ENCODE measurements around the gene MINDY3. TPM values are rescaled to one million over a fixed set of nuclear protein-coding genes. Genes with fewer than 3 reads are reported as not detected.

The MINDY3 gene
- total RNA-seq, 1 donor from 2014 or later, result 20.9 TPM

GRCh38 chr10:15748126-15748525 lies 112.2 kb downstream of the MINDY3 start:
- no peak for DNase-seq (ENCODE audit: low spot score)
- no peaks in the 10 kb centered on the region for H3K36me3 Mint-ChIP-seq (ENCODE audit: low read depth)
- H3K27me3 Mint-ChIP-seq (ENCODE audit: low read depth), result peaks cover 7% of the 10 kb centered on the region
- no peaks in the 10 kb centered on the region for H3K4me1 Mint-ChIP-seq (ENCODE audit: low read depth)
- H3K9me3 Mint-ChIP-seq, result no peaks in the 10 kb centered on the region
- intact Hi-C loops (cut with micrococcal nuclease), result loop anchor here (1.0 kb wide), 1 partner anchor 30 kb away; no protein-coding TSS in a partner anchor
- no peak overlapping the region for H3K27ac Mint-ChIP-seq
- H3K4me3 Mint-ChIP-seq (ENCODE audit: low read depth), result no peak overlapping the region

GRCh38 chr10:15747632-15748031 lies 112.7 kb downstream of the MINDY3 start:
- Mint-ChIP-seq H3K4me1 (ENCODE audit: low read depth) (no peaks in the 10 kb centered on the region), H3K9me3 (no peaks in the 10 kb centered on the region), H3K36me3 (ENCODE audit: low read depth) (no peaks in the 10 kb centered on the region), H3K27ac (no peak overlapping the region), H3K27me3 (ENCODE audit: low read depth) (peaks cover 7% of the 10 kb centered on the region), H3K4me3 (ENCODE audit: low read depth) (no peak overlapping the region)
- intact Hi-C loops (cut with micrococcal nuclease), result loop anchor here (1.0 kb wide), 1 partner anchor 31 kb away; no protein-coding TSS in a partner anchor
- no peak for DNase-seq (ENCODE audit: low spot score)

- no peak for DNase-seq (ENCODE audit: low spot score)
- no peak overlapping the region for H3K4me3 Mint-ChIP-seq (ENCODE audit: low read depth)
- peaks cover 10% of the 10 kb centered on the region for H3K27me3 Mint-ChIP-seq (ENCODE audit: low read depth)
- intact Hi-C loops (cut with micrococcal nuclease), result no loop called here
- no peaks in the 10 kb centered on the region for H3K4me1 Mint-ChIP-seq (ENCODE audit: low read depth)
- no peak overlapping the region for H3K27ac Mint-ChIP-seq
- no peaks in the 10 kb centered on the region for H3K9me3 Mint-ChIP-seq
- no peaks in the 10 kb centered on the region for H3K36me3 Mint-ChIP-seq (ENCODE audit: low read depth)
Observed at GRCh38 chr10:15745751-15746150, 114.6 kb downstream of the MINDY3 start.

- Mint-ChIP-seq H3K9me3 (no peaks in the 10 kb centered on the region), H3K4me3 (ENCODE audit: low read depth) (no peak overlapping the region), H3K4me1 (ENCODE audit: low read depth) (no peaks in the 10 kb centered on the region), H3K36me3 (ENCODE audit: low read depth) (no peaks in the 10 kb centered on the region), H3K27me3 (ENCODE audit: low read depth) (peaks cover 10% of the 10 kb centered on the region), H3K27ac (no peak overlapping the region)
- peak; percentile 14 for DNase-seq (ENCODE audit: low spot score)
- intact Hi-C loops (cut with micrococcal nuclease), result loop anchor here (5.0 kb wide), 1 partner anchor 312 kb away; no protein-coding TSS in a partner anchor
Observed at GRCh38 chr10:15744217-15744865, 116.0 kb downstream of the MINDY3 start.

- no peak overlapping the region for H3K27ac Mint-ChIP-seq
- H3K4me1 Mint-ChIP-seq (ENCODE audit: low read depth), result no peaks in the 10 kb centered on the region
- H3K9me3 Mint-ChIP-seq, result no peaks in the 10 kb centered on the region
- H3K36me3 Mint-ChIP-seq (ENCODE audit: low read depth), result no peaks in the 10 kb centered on the region
- no peak for DNase-seq (ENCODE audit: low spot score)
- intact Hi-C loops (cut with micrococcal nuclease), result loop anchor here (5.0 kb wide), 1 partner anchor 311 kb away; no protein-coding TSS in a partner anchor
- no peak overlapping the region for H3K4me3 Mint-ChIP-seq (ENCODE audit: low read depth)
- peaks cover 10% of the 10 kb centered on the region for H3K27me3 Mint-ChIP-seq (ENCODE audit: low read depth)
Observed at GRCh38 chr10:15743443-15743842, 116.9 kb downstream of the MINDY3 start.

- no peaks in the 10 kb centered on the region for H3K36me3 Mint-ChIP-seq (ENCODE audit: low read depth)
- peaks cover 10% of the 10 kb centered on the region for H3K27me3 Mint-ChIP-seq (ENCODE audit: low read depth)
- DNase-seq (ENCODE audit: low spot score), result no peak
- H3K4me1 Mint-ChIP-seq (ENCODE audit: low read depth), result no peaks in the 10 kb centered on the region
- no peaks in the 10 kb centered on the region for H3K9me3 Mint-ChIP-seq
- no peak overlapping the region for H3K27ac Mint-ChIP-seq
- H3K4me3 Mint-ChIP-seq (ENCODE audit: low read depth), result no peak overlapping the region
- intact Hi-C loops (cut with micrococcal nuclease), result loop anchor here (5.0 kb wide), 1 partner anchor 311 kb away; no protein-coding TSS in a partner anchor
Observed at GRCh38 chr10:15742836-15743235, 117.5 kb downstream of the MINDY3 start.

GRCh38 chr10:15742102-15742501 lies 118.2 kb downstream of the MINDY3 start:
- no peaks in the 10 kb centered on the region for H3K4me1 Mint-ChIP-seq (ENCODE audit: low read depth)
- no peak overlapping the region for H3K27ac Mint-ChIP-seq
- intact Hi-C loops (cut with micrococcal nuclease), result loop anchor here (5.0 kb wide), 1 partner anchor 310 kb away; no protein-coding TSS in a partner anchor
- H3K4me3 Mint-ChIP-seq (ENCODE audit: low read depth), result no peak overlapping the region
- H3K36me3 Mint-ChIP-seq (ENCODE audit: low read depth), result no peaks in the 10 kb centered on the region
- no peak for DNase-seq (ENCODE audit: low spot score)
- no peaks in the 10 kb centered on the region for H3K9me3 Mint-ChIP-seq
- H3K27me3 Mint-ChIP-seq (ENCODE audit: low read depth), result peaks cover 12% of the 10 kb centered on the region

GRCh38 chr10:15741581-15741980 lies 118.7 kb downstream of the MINDY3 start:
- no peak overlapping the region for H3K27ac Mint-ChIP-seq
- H3K36me3 Mint-ChIP-seq (ENCODE audit: low read depth), result no peaks in the 10 kb centered on the region
- peaks cover 8% of the 10 kb centered on the region for H3K27me3 Mint-ChIP-seq (ENCODE audit: low read depth)
- no peaks in the 10 kb centered on the region for H3K9me3 Mint-ChIP-seq
- DNase-seq (ENCODE audit: low spot score), result no peak
- no peak overlapping the region for H3K4me3 Mint-ChIP-seq (ENCODE audit: low read depth)
- no peaks in the 10 kb centered on the region for H3K4me1 Mint-ChIP-seq (ENCODE audit: low read depth)
- intact Hi-C loops (cut with micrococcal nuclease), result loop anchor here (5.0 kb wide), 1 partner anchor 309 kb away; no protein-coding TSS in a partner anchor

GRCh38 chr10:15740261-15740660 lies 120.0 kb downstream of the MINDY3 start:
- peaks cover 9% of the 10 kb centered on the region for H3K27me3 Mint-ChIP-seq (ENCODE audit: low read depth)
- no peak overlapping the region for H3K27ac Mint-ChIP-seq
- no peaks in the 10 kb centered on the region for H3K9me3 Mint-ChIP-seq
- no peaks in the 10 kb centered on the region for H3K36me3 Mint-ChIP-seq (ENCODE audit: low read depth)
- intact Hi-C loops (cut with micrococcal nuclease), result loop anchor here (5.0 kb wide), 1 partner anchor 308 kb away; no protein-coding TSS in a partner anchor
- H3K4me1 Mint-ChIP-seq (ENCODE audit: low read depth), result no peaks in the 10 kb centered on the region
- no peak for DNase-seq (ENCODE audit: low spot score)
- no peak overlapping the region for H3K4me3 Mint-ChIP-seq (ENCODE audit: low read depth)

GRCh38 chr10:15739254-15739970 lies 120.9 kb downstream of the MINDY3 start:
- Mint-ChIP-seq H3K27me3 (ENCODE audit: low read depth) (peaks cover 7% of the 10 kb centered on the region), H3K9me3 (no peaks in the 10 kb centered on the region), H3K4me3 (ENCODE audit: low read depth) (no peak overlapping the region), H3K36me3 (ENCODE audit: low read depth) (no peaks in the 10 kb centered on the region), H3K4me1 (ENCODE audit: low read depth) (no peaks in the 10 kb centered on the region), H3K27ac (no peak overlapping the region)
- intact Hi-C loops (cut with micrococcal nuclease), result no loop called here
- DNase-seq (ENCODE audit: low spot score), result no peak

- H3K27me3 Mint-ChIP-seq (ENCODE audit: low read depth), result peaks cover 7% of the 10 kb centered on the region
- H3K27ac Mint-ChIP-seq, result no peak overlapping the region
- no peaks in the 10 kb centered on the region for H3K36me3 Mint-ChIP-seq (ENCODE audit: low read depth)
- no peak overlapping the region for H3K4me3 Mint-ChIP-seq (ENCODE audit: low read depth)
- no peaks in the 10 kb centered on the region for H3K4me1 Mint-ChIP-seq (ENCODE audit: low read depth)
- no peaks in the 10 kb centered on the region for H3K9me3 Mint-ChIP-seq
- DNase-seq (ENCODE audit: low spot score), result no peak
- intact Hi-C loops (cut with micrococcal nuclease), result no loop called here
Observed at GRCh38 chr10:15738270-15738925, 121.9 kb downstream of the MINDY3 start.

- intact Hi-C loops (cut with micrococcal nuclease), result no loop called here
- no peak for DNase-seq (ENCODE audit: low spot score)
- Mint-ChIP-seq H3K27ac (no peak overlapping the region), H3K36me3 (ENCODE audit: low read depth) (no peaks in the 10 kb centered on the region), H3K4me3 (ENCODE audit: low read depth) (no peak overlapping the region), H3K4me1 (ENCODE audit: low read depth) (no peaks in the 10 kb centered on the region), H3K9me3 (no peaks in the 10 kb centered on the region), H3K27me3 (ENCODE audit: low read depth) (peaks cover 7% of the 10 kb centered on the region)
Observed at GRCh38 chr10:15737656-15738055, 122.7 kb downstream of the MINDY3 start.

GRCh38 chr10:15735763-15736162 lies 124.5 kb downstream of the MINDY3 start:
- Mint-ChIP-seq H3K27ac (no peak overlapping the region), H3K4me1 (ENCODE audit: low read depth) (no peaks in the 10 kb centered on the region), H3K36me3 (ENCODE audit: low read depth) (no peaks in the 10 kb centered on the region), H3K27me3 (ENCODE audit: low read depth) (peaks cover 6% of the 10 kb centered on the region), H3K9me3 (no peaks in the 10 kb centered on the region), H3K4me3 (ENCODE audit: low read depth) (no peak overlapping the region)
- DNase-seq (ENCODE audit: low spot score), result no peak
- intact Hi-C loops (cut with micrococcal nuclease), result no loop called here
